NCI-H510A treated with DMSO at 0.1 percent for 48 hours (cell line): ENCODE data around the gene PLD4.
"Not testable (repeated sequence)": the region's sequence is repeated elsewhere in the genome, so short reads cannot be mapped to it uniquely, and the experiment has no call there.

Experiments
- DNase-seq: peaks from one replicate; lab custom pipeline; 2025; lab: John Stamatoyannopoulos, UW

Gene PLD4

GRCh38 chr14:104941508-104942365 is 17.1 kb downstream of the PLD4 start:
- DNase-seq, result no peak

- no peak for DNase-seq
Observed at GRCh38 chr14:104942586-104942985, 17.9 kb downstream of the PLD4 start.

- not testable (repeated sequence) for DNase-seq
Observed at GRCh38 chr14:104943216-104944015, 18.7 kb downstream of the PLD4 start.

GRCh38 chr14:104944016-104944308 is 19.3 kb downstream of the PLD4 start:
- not testable (repeated sequence) for DNase-seq

GRCh38 chr14:104944436-104945205 is 19.9 kb downstream of the PLD4 start:
- DNase-seq, result not testable (repeated sequence)

GRCh38 chr14:104945266-104945665 is 20.6 kb downstream of the PLD4 start:
- DNase-seq, result not testable (repeated sequence)

- DNase-seq, result not testable (repeated sequence)
Observed at GRCh38 chr14:104945986-104946965, 21.6 kb downstream of the PLD4 start.

- not testable (repeated sequence) for DNase-seq
Observed at GRCh38 chr14:104947201-104947600, 22.5 kb downstream of the PLD4 start.

GRCh38 chr14:104947881-104948735 is 23.4 kb downstream of the PLD4 start:
- not testable (repeated sequence) for DNase-seq

- no peak for DNase-seq
Observed at GRCh38 chr14:104948736-104949031, 24.0 kb downstream of the PLD4 start.

GRCh38 chr14:104949406-104949955 is 24.8 kb downstream of the PLD4 start:
- not testable (repeated sequence) for DNase-seq

GRCh38 chr14:104950021-104950420 is 25.3 kb downstream of the PLD4 start:
- DNase-seq, result no peak

GRCh38 chr14:104950701-104951100 is 26.0 kb downstream of the PLD4 start:
- not testable (repeated sequence) for DNase-seq

- DNase-seq, result not testable (repeated sequence)
Observed at GRCh38 chr14:104951863-104952657, 27.4 kb downstream of the PLD4 start.

GRCh38 chr14:104953097-104953496 is 28.4 kb downstream of the PLD4 start:
- no peak for DNase-seq

GRCh38 chr14:104953896-104954656 is 29.4 kb downstream of the PLD4 start:
- no peak for DNase-seq

GRCh38 chr14:104954746-104955395 is 30.2 kb downstream of the PLD4 start:
- DNase-seq, result no peak

- DNase-seq, result no peak
Observed at GRCh38 chr14:104955396-104955770, 30.7 kb downstream of the PLD4 start.
